ENCODE results near the gene LSM8.

The LSM8 gene

DNA sequence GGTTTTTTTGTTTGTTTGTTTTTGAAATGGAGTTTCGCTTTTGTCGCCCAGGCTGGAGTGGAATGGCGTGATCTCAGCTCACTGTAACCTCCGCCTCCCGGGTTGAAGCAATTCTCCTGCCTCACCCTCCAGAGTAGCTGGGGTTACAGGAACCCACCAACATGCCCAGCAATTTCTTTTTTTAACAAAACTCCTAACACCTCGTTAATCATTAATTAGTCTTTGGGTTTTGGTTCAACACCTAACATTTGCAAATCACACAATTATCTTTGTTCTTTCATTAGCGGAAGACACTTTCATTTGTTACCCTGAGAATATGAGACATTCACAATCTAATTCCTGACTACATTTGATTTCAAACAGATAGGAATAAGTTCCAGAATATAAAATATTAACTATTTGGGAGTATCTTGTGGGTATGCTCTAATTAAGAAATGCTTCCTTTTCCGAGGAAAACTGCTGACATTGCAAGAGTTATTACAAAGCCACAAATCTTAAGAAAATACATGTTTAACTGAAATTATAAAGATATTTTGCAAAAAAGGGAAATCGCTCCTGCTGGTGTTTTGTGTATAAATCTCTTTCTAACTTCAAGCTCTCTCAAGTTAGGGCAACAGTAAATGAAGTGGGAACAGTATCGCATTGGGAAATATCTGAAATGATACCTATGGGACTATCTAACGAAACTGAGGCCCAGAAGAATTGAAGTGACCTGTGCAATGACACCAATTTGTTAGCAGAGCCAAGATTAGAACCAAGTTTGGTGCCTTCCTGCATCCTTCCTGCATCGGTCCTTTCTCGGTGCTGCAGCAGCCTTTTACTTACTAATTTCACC is 1.2 kb upstream of the LSM8 start:
- H3K4me3 ChIP-seq (replicated peaks in 1 of 2; ENCODE audit: low read depth in 2 of 2, low read length in 2 of 2) = peak overlapping the region; percentile 66 to 80
- TF ChIP-seq, protein P1, sequence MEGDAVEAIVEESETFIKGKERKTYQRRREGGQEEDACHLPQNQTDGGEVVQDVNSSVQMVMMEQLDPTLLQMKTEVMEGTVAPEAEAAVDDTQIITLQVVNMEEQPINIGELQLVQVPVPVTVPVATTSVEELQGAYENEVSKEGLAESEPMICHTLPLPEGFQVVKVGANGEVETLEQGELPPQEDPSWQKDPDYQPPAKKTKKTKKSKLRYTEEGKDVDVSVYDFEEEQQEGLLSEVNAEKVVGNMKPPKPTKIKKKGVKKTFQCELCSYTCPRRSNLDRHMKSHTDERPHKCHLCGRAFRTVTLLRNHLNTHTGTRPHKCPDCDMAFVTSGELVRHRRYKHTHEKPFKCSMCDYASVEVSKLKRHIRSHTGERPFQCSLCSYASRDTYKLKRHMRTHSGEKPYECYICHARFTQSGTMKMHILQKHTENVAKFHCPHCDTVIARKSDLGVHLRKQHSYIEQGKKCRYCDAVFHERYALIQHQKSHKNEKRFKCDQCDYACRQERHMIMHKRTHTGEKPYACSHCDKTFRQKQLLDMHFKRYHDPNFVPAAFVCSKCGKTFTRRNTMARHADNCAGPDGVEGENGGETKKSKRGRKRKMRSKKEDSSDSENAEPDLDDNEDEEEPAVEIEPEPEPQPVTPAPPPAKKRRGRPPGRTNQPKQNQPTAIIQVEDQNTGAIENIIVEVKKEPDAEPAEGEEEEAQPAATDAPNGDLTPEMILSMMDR (IDR thresholded peaks at IDR 0.05; ENCODE audit: low read depth, low read length) = no peak
- no peak for DNase-seq (ENCODE audit: low read depth in 2 of 2)

DNA sequence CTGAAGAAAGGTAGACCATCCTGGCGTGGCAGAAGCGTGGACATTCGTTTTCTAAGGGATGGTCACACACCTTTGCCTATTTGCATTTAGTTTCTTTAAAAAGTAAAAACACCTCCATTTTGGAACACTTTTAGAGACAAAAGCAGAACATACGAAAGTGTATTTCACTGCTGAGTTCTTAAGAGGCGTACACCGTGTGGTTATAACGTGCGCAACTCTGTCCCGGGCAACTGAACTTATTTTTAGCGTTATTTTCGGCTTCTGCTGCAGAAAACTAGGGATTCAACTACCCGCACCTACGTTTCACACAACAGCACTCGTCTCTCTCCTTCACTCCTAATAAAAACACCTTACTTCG is 557 bp upstream of the LSM8 start:
- peak in 1 of 2 donors; percentile 18 for DNase-seq (ENCODE audit: low read depth in 2 of 2)
- TF ChIP-seq, protein P1 (IDR thresholded peaks at IDR 0.05; ENCODE audit: low read depth, low read length) = no peak
- H3K4me3 ChIP-seq (replicated peaks in 1 of 2; ENCODE audit: low read depth in 2 of 2, low read length in 2 of 2) = peak overlapping the region; percentile 66 to 80

DNA sequence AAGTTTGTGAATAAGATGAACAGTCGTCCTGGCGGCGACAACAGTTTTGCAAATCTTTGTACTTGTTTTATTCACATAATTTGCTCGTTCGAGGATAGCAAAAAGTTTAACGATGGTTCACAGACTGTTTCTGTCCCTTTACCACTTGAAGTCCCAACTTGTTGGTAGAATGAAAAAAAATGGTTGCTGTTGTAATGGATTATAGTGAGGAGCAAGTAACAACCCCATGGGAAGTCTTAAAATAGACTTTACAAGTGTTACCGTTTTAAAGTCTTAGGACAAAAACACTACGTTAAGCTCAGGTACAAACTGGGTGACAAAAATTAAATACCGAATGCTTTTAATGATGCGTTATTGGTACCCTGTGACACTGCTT is 589 bp downstream of the LSM8 start:
- DNase-seq (ENCODE audit: low read depth in 2 of 2) = peak in 1 of 2 donors; percentile 12
- H3K4me3 ChIP-seq (replicated peaks in 1 of 2; ENCODE audit: low read depth in 2 of 2, low read length in 2 of 2) = peak overlapping the region; percentile 66 to 80
- TF ChIP-seq, protein P1 (IDR thresholded peaks at IDR 0.05; ENCODE audit: low read depth, low read length) = no peak

DNA sequence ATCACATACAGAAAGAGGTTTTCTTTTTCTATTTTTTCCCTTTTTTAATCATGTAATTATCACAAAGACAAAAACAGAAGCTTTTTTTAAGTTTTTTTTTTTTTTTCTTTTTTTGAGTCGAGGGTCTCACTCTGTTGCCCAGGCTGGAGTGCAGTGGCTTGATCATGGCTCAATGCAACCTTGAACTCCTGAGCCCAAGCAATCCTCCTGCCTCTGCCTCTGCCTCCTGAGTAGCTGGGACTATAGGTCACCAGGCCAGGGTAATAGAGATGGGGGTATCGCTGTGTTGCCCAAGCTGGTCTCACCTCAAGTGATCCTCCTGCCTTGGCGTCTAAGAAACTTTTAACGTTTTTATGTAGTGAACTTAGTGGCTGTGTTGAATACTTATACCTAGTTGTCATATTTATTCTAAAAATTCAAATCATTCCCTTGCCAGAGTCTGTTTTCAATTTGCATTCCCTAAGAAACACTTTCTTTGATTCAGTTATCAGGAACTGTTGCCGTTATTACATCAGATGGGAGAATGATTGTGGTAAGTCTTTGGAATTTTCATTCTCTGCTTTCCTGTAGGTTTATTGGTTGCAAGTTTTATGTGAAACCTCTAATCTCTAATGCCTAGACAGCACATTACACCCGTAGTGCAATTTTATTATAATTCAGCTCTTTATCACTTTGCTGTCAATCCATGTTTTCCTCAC is 1.3 kb downstream of the LSM8 start:
- TF ChIP-seq, protein P1 (IDR thresholded peaks at IDR 0.05; ENCODE audit: low read depth, low read length) = no peak
- H3K4me3 ChIP-seq (replicated peaks in 1 of 2; ENCODE audit: low read depth in 2 of 2, low read length in 2 of 2) = peak overlapping the region; percentile 66 to 80
- peak; percentile 8 to 21 for DNase-seq (ENCODE audit: low read depth in 2 of 2)

DNA sequence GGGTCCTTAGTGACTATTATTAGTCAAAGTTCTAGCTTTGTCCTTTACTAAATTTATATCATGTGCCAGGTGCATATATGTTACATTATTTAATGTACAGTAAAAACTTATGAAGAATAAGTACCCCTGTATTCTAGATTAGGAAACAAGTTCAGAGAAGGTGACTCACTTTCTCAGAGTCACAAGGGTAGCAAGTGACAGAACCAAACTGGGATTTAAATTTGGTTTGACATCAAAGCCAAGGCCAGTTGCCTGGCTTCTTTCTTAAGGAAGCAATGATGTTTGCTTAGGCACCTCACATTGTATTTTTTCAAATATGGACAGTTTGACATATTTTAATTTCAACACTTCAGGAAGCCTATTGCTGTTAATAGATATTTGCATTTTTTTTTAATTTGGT is 2.5 kb downstream of the LSM8 start:
- TF ChIP-seq, protein P1 (IDR thresholded peaks at IDR 0.05; ENCODE audit: low read depth, low read length) = no peak
- DNase-seq (ENCODE audit: low read depth in 2 of 2) = peak in 1 of 2 donors; percentile 13
- no peak overlapping the region for H3K4me3 ChIP-seq (replicated peaks in 1 of 2; ENCODE audit: low read depth in 2 of 2, low read length in 2 of 2)

DNA sequence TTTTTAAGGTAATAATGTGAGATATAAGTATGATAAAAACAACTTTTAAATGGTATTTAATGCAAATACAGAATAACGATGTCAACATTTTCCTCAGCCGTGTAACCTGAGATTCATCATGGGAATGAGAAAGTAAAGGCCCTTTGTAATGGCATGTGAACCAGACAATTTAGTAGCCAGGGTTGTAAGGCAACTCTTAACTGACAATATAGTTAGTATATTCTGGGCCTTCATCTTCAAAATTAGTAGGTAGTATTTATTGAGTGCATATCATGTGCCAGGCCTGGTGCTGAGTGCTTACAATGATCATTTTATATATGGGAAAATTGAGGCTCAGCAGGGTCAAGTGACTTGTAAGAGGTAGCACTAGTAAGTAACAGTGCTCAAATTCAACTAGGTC is 10.6 kb downstream of the LSM8 start:
- TF ChIP-seq, protein P1 (IDR thresholded peaks at IDR 0.05; ENCODE audit: low read depth, low read length) = no peak
- no peak for DNase-seq (ENCODE audit: low read depth in 2 of 2)
- H3K4me3 ChIP-seq (replicated peaks in 1 of 2; ENCODE audit: low read depth in 2 of 2, low read length in 2 of 2) = no peak overlapping the region
